Coronary artery (tissue), 2 donors: ENCODE data around the gene ELP6.

ENCODE experiments used
- DNase-seq: peaks from one replicate; pipeline ENCODE4 v3.0.0-alpha.2; 2017; ENCODE audit warnings: low spot score
- H3K27ac ChIP-seq, 2 donors: fragments of 200-600 bp; sonication (generic); one replicate each; pipeline ENCODE4 v1.5.1; 2016 to 2019
- H3K4me3 ChIP-seq: fragments of 200-600 bp; sonication (generic); 2 replicates; pipeline ENCODE4 v1.5.1; 2016; ENCODE audit warnings: mild to moderate bottlenecking, moderate library complexity
- CTCF ChIP-seq: fragments of 200-600 bp; sonication (generic); IDR thresholded peaks from one replicate; pipeline ENCODE4 v1.5.1; 2019; ENCODE audit warnings: antibody characterized with exemption

The ELP6 gene

GRCh38 chr3:47523310-47524073, 10.0 kb upstream of the ELP6 start:
- Histone ChIP-seq H3K27ac (no peak overlapping the region), H3K4me3 (no peak overlapping the region)
- no peak for DNase-seq
- TF ChIP-seq CTCF, result no peak

GRCh38 chr3:47522082-47522987, 8.8 kb upstream of the ELP6 start:
- no peak overlapping the region for H3K4me3 ChIP-seq
- peak; percentile 79 for TF ChIP-seq CTCF
- H3K27ac ChIP-seq, result no peak overlapping the region
- DNase-seq, result peak; percentile 83

- Histone ChIP-seq H3K4me3 (no peak overlapping the region), H3K27ac (no peak overlapping the region)
- DNase-seq, result no peak
- no peak for TF ChIP-seq CTCF
Measured at GRCh38 chr3:47520756-47521155, 7.2 kb upstream of the ELP6 start.

- no peak for TF ChIP-seq CTCF
- Histone ChIP-seq H3K4me3 (no peak overlapping the region), H3K27ac (no peak overlapping the region)
- DNase-seq, result no peak
Measured at GRCh38 chr3:47517937-47518336, 4.4 kb upstream of the ELP6 start.

- no peak for TF ChIP-seq CTCF
- Histone ChIP-seq H3K4me3 (no peak overlapping the region), H3K27ac (no peak overlapping the region)
- DNase-seq, result no peak
Measured at GRCh38 chr3:47515864-47516319, 2.4 kb upstream of the ELP6 start.

- H3K4me3 ChIP-seq, result no peak overlapping the region
- TF ChIP-seq CTCF, result no peak
- no peak overlapping the region for H3K27ac ChIP-seq
- no peak for DNase-seq
Measured at GRCh38 chr3:47515100-47515499, 1.6 kb upstream of the ELP6 start.
